Upper lobe of left lung (tissue), 6 donors: ENCODE results near the gene CCDC38. TPM values are rescaled to one million over a fixed set of nuclear protein-coding genes. Genes with fewer than 3 reads are reported as not detected.
"Not testable (repeated sequence)": the region's sequence is repeated elsewhere in the genome, so short reads cannot be mapped to it uniquely, and the experiment has no call there.

Source experiments
- ATAC-seq, 2 donors: fragments of 200-7000 bp; cut with Tn5 transposase; one replicate each; pipeline ENCODE4 v1.9.1; 2022; ENCODE audit warnings: mild to moderate bottlenecking in 2 of 2, moderate library complexity in 2 of 2; ENCODE audit not compliant: low FRiP score in 2 of 2
- DNase-seq, 2 donors: peaks; one replicate each; pipeline ENCODE4 v3.0.0-alpha.2; 2019 to 2020
- H3K27ac ChIP-seq, 4 donors: fragments of 200-600 bp; sonication (generic); one replicate each; pipeline ENCODE4 v1.5.1; 2016 to 2019
- H3K27me3 ChIP-seq, 4 donors: fragments of 200-600 bp; sonication (generic); one replicate each; pipeline ENCODE4 v1.5.1; 2017 to 2019
- H3K36me3 ChIP-seq, 4 donors: fragments of 200-600 bp; sonication (generic); one replicate each; pipeline ENCODE4 v1.5.1; 2016 to 2019
- H3K4me1 ChIP-seq, 4 donors: fragments of 200-600 bp; sonication (generic); one replicate each; pipeline ENCODE4 v1.5.1; 2018 to 2019
- H3K4me3 ChIP-seq, 4 donors: fragments of 200-600 bp; sonication (generic); one replicate each; pipeline ENCODE4 v1.5.1; 2017 to 2019; ENCODE audit warnings: mild to moderate bottlenecking in 2 of 4, moderate library complexity in 1 of 4
- H3K9me3 ChIP-seq, 4 donors: fragments of 200-600 bp; sonication (generic); one replicate each; pipeline ENCODE4 v1.5.1; 2018 to 2019
- CTCF ChIP-seq, 6 experiments: fragments of 450-650 bp in 4 of 6; fragments of 200-600 bp in 2 of 6; sonication (generic) in 2 of 6; IDR thresholded peaks; one replicate each; pipeline ENCODE4 v1.5.1; 2016 to 2019; ENCODE audit warnings: antibody characterized with exemption in 6 of 6
- EP300 ChIP-seq, 4 donors: sonication (generic); formaldehyde crosslinking; IDR thresholded peaks; one replicate each; pipeline ENCODE4 v1.5.1; 2017; ENCODE audit warnings: antibody characterized with exemption in 4 of 4, control low read depth in 2 of 4
- POLR2A ChIP-seq, 4 donors: fragments of 450-650 bp; IDR thresholded peaks; one replicate each; pipeline ENCODE4 v1.5.1; 2016 to 2017; ENCODE audit warnings: antibody characterized with exemption in 4 of 4, mild to moderate bottlenecking in 2 of 4
- POLR2AphosphoS5 ChIP-seq, 2 donors: sonication (generic); formaldehyde crosslinking; IDR thresholded peaks; one replicate each; pipeline ENCODE4 v1.5.1; 2017; ENCODE audit warnings: antibody characterized with exemption in 2 of 2
- WGBS, 2 donors: methylation state at CpG; one replicate each; pipeline ENCODE4 v1.1.5; 2017 to 2018; 5-methylcytosine and 5-hydroxymethylcytosine counted together
- total RNA-seq, 6 donors: library from RNA; depleted of rRNA in 4 of 6; stranded (reverse); fragments of >200 nt in 4 of 6; gene quantifications; one replicate each; pipeline versions ENCODE4 v1.1.0 to v1.2.1, GENCODE V29; 2016 to 2021
- donor health status: DM: no; HTN: no; CAD: no; lungs with moderate emphysema.
- donor health status: DM: no; HTN: yes; CAD: no; lungs with severe emphysema.

The CCDC38 gene
- total RNA-seq, 6 donors from 2014 or later = 0.13 to 0.14 TPM; not detected in 4

DNA sequence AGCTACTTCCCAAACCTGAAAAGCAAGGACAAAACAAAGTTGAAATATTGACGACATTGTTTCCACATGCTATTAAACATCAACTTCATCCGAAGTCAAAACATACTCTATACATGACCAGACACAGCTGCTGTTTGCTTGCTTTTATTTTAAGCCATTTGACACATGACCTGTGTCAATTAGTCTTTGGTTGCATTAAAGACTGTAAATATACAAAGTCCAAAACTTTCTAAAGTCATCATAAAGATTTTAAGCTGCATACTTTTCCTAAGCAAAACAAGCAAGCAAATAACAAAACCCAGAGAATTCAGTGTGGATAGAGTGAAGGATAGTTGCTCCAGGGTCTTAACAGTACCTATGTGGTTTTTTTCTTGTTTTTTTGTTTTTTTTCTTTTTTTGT lies 31.9 kb upstream of the CCDC38 start:
- TF ChIP-seq POLR2AphosphoS5 (IDR thresholded peaks at IDR 0.05) (no peak), CTCF (IDR thresholded peaks at IDR 0.05) (no peak), EP300 (IDR thresholded peaks at IDR 0.05) (no peak), POLR2A (IDR thresholded peaks at IDR 0.05) (no peak)
- H3K36me3 ChIP-seq = no peaks in the 10 kb centered on the region
- H3K4me3 ChIP-seq = no peak overlapping the region
- no peaks in the 10 kb centered on the region for H3K9me3 ChIP-seq
- ATAC-seq (no peak), DNase-seq (no peak)
- no peak overlapping the region for H3K27ac ChIP-seq
- no peaks in the 10 kb centered on the region for H3K4me1 ChIP-seq
- no peaks in the 10 kb centered on the region for H3K27me3 ChIP-seq
- WGBS, 2 donors = 70 to 78% methylated on average over 2 of the region's 2 CpGs

GRCh38 chr12:95972832-95973456 lies 30.5 kb upstream of the CCDC38 start:
- H3K4me3 ChIP-seq = no peak overlapping the region
- DNase-seq = no peak
- 68 to 71% methylated on average over 4 of the region's 4 CpGs for WGBS, 2 donors
- H3K9me3 ChIP-seq = no peaks in the 10 kb centered on the region
- no peak overlapping the region for H3K27ac ChIP-seq
- no peaks in the 10 kb centered on the region for H3K36me3 ChIP-seq
- H3K27me3 ChIP-seq = no peaks in the 10 kb centered on the region
- H3K4me1 ChIP-seq = no peaks in the 10 kb centered on the region
- TF ChIP-seq POLR2A (IDR thresholded peaks at IDR 0.05) (no peak), CTCF (IDR thresholded peaks at IDR 0.05) (no peak), POLR2AphosphoS5 (IDR thresholded peaks at IDR 0.05) (no peak), EP300 (IDR thresholded peaks at IDR 0.05) (no peak)
- no peak for ATAC-seq

DNA sequence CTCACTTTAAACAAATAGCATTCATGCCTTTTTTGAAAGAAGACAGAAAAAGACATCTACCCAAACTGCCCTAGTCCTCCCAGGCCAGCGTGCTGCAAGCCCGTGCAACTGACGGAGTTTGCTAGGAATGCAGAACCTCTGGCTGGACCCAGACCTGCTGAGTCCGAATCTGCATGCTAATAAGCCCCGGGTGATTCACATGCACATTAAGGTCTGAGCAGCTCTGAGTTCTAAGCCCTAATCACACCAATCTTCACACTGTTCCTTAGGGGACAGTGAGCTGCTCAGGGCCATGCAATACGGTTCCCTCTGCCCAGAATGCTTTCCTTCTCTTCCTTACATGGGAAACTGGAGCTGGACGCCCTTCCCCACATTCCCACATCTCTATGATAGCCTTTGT lies 28.5 kb upstream of the CCDC38 start:
- no peaks in the 10 kb centered on the region for H3K36me3 ChIP-seq
- ATAC-seq = no peak
- TF ChIP-seq POLR2A (IDR thresholded peaks at IDR 0.05) (no peak), POLR2AphosphoS5 (IDR thresholded peaks at IDR 0.05) (no peak), CTCF (IDR thresholded peaks at IDR 0.05) (no peak), EP300 (IDR thresholded peaks at IDR 0.05) (no peak)
- no peaks in the 10 kb centered on the region for H3K9me3 ChIP-seq
- DNase-seq = no peak
- H3K27ac ChIP-seq = no peak overlapping the region
- no peak overlapping the region for H3K4me3 ChIP-seq
- H3K4me1 ChIP-seq = no peaks in the 10 kb centered on the region
- H3K27me3 ChIP-seq = no peaks in the 10 kb centered on the region
- WGBS, 2 donors = 75 to 83% methylated on average over 5 to 7 of the region's 7 CpGs

DNA sequence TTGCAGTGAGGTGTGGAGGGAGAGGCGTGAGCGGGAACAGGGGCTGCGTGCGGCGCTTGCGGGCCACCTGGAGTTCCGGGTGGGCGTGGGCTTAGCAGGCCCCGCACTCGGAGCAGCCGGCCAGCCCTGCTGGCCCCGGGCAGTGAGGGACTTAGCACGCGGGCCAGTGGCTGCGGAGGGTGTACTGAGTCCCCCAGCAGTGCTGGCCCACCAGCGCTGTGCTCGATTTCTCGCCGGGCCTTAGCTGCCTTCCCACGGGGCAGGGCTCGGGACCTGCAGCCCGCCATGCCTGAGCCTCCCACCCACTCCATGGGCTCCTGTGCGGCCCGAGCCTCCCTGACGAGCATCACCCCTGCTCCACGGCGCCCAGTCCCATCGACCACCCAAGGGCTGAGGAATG lies 26.7 kb upstream of the CCDC38 start:
- WGBS, 2 donors = 90% methylated on average over 14 of the region's 28 CpGs; no CpG with 5 or more reads in 1 of the 2 donors
- H3K27ac ChIP-seq, H3K36me3 ChIP-seq, H3K9me3 ChIP-seq, ATAC-seq, H3K4me3 ChIP-seq, H3K27me3 ChIP-seq, H3K4me1 ChIP-seq: not testable (repeated sequence)
- peak in 1 of 2 donors; percentile 66 for DNase-seq

DNA sequence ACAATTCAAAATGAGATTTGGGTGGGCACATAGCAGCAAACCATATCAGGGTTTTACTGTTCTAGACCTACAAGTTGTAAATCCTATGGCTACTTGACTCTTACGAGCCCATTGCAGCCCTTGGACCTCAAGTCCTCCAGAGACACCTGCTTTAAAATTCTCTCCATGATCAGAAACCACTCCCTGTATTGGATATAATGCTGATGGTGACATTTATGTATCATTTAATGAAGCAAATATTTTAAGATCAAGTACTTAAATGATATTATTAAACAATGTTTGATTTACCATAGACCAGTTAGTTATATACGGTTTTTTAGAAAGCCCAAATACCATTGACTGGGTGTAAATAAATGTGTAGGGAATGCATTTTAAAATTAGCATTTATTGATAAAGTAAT lies 24.9 kb upstream of the CCDC38 start:
- H3K27me3 ChIP-seq = no peaks in the 10 kb centered on the region
- no peak for TF ChIP-seq CTCF (IDR thresholded peaks at IDR 0.05)
- TF ChIP-seq POLR2AphosphoS5 (IDR thresholded peaks at IDR 0.05) = no peak
- no peak for TF ChIP-seq EP300 (IDR thresholded peaks at IDR 0.05)
- no peak for TF ChIP-seq POLR2A (IDR thresholded peaks at IDR 0.05)
- DNase-seq (no peak), ATAC-seq (no peak)
- no peaks in the 10 kb centered on the region for H3K9me3 ChIP-seq
- no peaks in the 10 kb centered on the region for H3K36me3 ChIP-seq
- WGBS, 2 donors = 92 to 98% methylated on average over 2 of the region's 2 CpGs
- no peaks in the 10 kb centered on the region for H3K4me1 ChIP-seq
- H3K27ac ChIP-seq = no peak overlapping the region
- H3K4me3 ChIP-seq = no peak overlapping the region
